ENCODE measurements around the gene RBM5.

RBM5 gene

GRCh38 chr3:50162034-50162883 is 73.5 kb downstream of the RBM5 start:
- DNase-seq: no peak

DNA sequence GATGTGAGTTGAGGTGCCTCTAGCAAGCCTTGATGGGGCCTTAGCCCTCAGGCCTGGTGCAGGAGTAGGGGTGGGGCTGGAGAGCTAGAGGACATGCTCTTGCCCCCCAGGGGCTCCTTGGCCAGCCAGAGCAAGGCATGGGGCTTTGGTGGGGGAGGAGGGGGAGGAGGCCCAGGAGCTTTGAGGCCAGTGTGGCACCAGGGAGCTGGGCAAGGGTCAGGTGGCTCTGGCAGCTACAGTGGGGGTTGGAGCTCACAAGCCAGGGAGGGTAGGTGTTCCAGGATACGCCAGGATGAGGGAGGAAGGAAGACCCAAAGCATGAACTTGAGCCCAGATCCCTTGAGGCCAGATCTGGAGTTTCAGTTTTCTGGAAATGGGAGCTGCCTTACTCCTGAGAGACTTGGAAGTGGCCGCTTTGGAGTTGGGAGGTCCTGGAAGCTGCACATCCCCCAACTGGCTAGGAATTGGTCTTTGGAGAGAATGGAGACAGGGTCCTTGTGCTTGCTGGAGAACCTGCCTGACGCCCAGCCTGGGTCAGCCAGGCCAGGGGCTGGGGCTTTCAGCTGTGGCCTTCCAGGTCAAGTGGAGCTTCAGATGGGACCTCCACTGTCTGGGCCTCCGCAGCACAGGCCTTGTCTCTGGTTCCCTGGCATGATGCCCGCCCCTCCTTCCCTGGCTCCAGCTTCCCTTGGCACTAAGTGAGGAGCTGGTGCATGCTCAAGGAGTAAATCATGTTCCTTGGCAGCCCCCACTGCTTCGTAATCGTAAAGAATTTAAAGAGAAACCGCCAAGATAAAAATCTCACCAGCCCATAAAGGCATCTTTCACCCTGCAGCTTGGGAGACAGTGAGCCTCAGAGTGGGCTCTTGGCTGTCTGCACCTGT is 75.1 kb downstream of the RBM5 start:
- peak; percentile 83 for DNase-seq

GRCh38 chr3:50164481-50164880 is 75.8 kb downstream of the RBM5 start:
- no peak for DNase-seq

- peak; percentile 67 for DNase-seq
Observed at GRCh38 chr3:50164984-50165909, 76.5 kb downstream of the RBM5 start.

GRCh38 chr3:50165910-50166538 is 77.3 kb downstream of the RBM5 start:
- no peak for DNase-seq

- peak; percentile 22 for DNase-seq
Observed at GRCh38 chr3:50166620-50167019, 77.9 kb downstream of the RBM5 start.

- DNase-seq: peak; percentile 22
Observed at GRCh38 chr3:50167069-50167840, 78.5 kb downstream of the RBM5 start.

DNA sequence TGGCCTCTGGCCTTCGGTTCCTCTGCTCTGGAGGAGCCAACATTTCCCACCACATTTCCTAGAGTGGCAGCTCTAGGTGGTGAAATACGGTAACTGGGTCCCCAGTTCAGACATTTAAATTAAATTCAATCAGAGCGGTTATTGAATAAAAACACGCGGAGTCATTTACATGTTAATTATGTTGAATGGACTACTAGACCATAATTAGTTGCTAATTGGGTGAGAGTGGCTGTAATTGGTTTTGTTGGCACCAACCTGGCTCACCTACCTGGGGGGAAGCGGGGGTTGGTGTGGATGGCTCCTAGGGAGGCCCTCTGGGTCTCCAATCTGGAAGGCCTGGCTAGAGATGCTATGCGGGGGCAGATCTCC is 79.1 kb downstream of the RBM5 start:
- DNase-seq: no peak

DNA sequence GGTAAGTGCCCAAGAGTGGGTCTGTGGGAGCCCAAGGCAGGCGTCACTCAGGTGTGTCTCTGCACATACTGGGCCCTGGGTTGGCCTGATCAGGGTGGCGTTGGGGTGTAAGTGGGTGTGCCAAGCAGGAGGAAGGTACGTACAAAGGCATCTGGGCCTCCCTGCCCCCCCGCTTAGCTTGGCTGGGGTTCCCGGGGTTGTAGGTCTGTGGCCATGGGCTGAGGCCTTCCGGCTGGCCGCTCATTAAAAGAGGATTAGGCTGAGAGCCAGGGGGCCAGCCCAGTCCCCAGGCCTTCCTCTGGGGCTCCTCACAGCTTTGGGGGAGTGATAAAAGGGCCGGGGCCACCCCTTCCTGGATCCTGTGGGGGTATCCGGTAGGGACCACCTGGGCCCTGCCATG is 79.7 kb downstream of the RBM5 start:
- no peak for DNase-seq
